ENCODE measurements around the gene SERPINF2.
"Not testable (repeated sequence)": the region's sequence is repeated elsewhere in the genome, so short reads cannot be mapped to it uniquely, and the experiment has no call there.

Gene SERPINF2

DNA sequence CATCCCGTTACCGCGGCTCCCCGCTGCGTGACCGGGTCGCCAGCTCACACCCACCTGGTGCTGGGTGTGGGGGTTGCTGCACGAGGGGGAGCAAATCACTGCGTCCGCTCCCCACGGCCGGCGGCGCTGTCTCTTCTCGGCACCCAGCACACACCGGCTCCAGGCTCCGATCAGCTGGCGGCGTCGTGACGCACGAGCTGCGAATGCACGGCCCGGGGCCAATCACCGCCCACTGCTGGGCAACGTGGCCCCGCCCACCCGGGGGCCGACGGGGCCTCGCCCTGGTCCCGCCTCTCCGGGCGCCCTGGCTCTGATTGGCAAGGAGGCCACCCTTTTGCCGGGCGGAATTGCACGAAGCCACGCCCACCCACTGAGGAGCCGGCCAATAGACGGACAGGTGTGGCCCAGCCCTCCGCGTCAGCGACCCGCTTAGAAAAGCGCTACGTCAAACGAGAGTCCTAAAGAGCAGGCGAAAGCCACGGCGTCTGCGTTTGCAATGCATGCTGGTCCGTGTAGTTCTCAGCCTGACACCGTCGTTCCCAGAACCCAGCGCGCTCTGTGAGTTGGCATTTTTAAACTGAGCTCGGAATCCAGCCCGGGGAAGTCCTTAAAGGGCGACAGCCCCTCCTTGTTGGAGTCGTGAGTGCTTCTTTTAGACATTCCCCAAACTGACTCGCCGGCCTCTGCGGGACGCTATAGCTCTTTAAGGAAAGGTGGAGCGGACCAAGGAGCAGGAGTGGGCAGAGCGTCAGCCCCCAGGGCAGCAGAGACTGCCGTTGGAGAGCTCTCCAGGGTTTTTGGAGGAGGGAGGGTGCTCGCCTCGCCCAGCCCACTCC, 26.4 kb upstream of the SERPINF2 start:
- DNase-seq: peak; percentile 96 to 99 (median 98)

DNA sequence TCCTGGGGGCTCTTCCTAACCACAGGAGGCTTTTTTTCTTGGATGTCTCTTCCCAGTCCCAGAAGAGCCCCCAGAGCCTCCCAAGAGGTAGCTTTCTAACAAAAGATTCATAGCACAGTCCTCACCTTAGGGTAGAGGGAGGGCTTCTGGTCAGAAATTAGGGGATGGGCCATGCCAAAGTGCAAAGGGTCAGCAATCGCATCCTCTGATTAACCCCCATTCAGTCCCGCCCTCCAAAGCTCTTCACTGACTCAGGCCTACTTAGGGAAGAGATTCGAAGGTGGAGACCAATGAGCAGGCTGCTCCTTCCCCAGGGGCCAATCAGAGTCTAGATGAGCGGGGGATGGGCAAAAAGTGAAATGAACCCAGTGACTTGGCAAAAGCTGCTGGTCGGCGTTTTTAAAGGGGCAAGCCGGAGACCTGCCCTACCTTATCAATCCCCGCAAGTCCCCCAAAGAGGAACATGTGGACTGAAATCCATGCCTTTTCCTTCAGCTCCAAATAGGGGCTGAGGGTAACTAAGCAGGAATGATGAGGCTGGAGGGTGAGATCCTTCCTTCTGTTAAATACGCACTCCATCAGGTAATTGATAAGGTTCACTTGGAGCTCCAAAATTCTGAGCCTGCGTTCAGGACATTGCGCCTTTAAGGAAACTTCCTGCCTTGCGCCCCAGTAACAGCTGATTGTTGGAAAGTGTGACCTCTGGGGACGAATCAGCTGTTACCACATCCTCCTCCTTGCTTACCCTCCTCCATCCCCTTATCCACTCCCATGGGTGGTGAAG, 25.6 kb upstream of the SERPINF2 start:
- peak; percentile 90 to 98 (median 93) for DNase-seq

DNA sequence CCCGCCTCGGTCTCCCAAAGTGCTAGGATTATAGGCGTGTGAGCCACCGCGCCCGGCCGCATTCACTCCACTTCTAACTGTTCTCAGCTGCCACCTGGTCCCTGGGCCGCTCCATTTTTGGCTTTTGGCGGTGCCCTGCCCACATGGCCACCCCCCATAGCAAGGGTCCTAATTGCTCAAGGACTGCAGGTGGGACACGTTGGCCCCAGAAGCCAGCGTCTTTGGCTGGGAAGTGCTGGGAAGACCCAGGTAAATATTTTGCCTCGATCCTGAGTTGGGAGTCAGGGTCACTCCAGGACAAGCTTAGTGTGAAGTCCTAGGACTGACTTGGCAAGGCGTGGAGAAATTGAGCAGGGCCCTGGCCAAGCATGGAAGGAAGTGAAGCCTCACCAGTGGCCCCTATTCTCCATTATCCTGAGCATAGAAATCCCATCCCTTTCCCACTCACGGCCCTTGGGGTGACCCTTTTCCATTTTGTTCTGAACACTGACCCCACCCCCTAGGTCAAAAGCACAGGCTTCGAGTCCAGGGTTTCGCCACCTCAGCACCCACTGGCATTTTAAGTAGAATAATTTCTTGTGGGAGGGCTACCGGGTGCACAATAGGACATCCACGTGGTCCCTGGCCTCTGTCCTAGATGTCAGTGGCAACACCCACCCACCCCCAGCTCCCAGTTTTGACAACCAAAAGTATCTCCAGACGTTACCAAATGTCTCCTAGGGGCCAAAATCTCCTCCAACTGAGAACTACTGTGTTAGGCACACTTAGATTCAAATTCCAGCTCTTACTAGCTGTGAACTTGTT, 24.1 kb upstream of the SERPINF2 start:
- no peak for DNase-seq

DNA sequence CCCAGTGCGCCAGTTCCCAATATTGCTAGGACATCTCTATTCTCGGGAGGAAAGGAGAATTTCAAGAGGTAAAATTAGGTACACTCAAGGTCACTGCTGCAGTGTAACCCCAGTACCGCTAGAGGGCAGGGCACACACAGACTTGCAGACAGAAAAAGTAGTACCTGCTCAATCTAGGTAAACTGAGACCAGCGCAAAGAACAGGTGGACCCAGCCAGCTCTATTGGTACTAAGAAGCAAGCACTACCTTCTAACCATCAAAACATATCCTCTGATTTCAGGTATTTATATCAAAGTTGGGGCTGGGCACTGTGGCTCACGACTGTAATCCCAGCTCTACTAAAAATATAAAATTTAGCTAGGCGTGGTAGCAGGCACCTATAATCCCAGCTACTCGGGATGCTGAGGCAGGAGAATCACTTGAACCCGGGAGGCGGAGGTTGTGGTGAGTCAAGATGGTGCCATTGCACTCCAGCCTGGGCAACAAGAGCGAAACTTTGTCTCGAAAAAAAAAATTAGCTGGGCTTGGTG, 21.8 kb upstream of the SERPINF2 start:
- DNase-seq: peak; percentile 26 to 63 (median 37)

DNA sequence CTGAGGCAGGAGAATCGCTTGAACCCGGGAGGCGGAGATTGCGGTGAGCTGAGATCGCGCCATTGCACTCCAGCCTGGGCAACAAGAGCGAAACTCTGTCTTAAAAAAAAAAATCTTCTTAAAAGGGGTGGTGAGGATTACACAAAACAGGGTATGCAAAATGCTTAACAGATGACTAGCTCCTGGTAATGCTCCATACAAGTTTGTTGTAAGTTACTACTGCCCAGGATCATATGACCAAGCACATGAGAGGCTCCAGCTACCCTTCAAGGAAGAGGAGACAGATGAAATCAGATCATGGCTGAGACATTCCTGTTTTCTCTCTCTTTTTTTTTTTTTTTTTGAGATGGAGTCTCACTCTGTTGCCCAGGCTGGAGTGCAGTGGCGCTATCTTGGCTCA, 20.6 kb upstream of the SERPINF2 start:
- not testable (repeated sequence) for DNase-seq

DNA sequence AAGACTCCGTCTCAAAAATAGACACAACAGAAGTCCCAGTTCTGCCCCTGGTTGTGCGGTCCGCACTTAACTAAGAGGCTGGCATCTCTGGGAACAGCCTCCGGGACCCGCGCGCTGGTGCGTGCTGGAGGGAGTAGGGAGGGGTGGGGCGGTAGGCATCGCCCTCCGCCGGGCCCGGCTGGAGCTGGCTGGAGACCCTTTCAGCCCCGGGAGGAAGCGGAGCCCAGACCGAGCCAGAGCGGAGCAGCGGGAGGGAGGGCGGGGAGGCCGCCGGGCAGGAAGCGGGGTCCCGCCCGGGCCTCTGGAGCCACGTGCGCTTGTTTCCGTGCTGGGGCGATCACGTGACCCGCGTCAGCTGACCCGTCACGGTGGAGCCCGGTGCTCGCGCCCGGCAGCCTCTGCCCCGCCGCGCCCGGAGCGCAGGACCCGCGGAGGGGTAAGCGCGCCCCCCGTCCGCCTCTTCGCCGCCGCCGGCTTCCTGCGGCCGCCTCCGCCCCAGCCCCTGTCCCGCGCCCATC, 18.3 kb upstream of the SERPINF2 start, which contains the start of gene WDR81:
TSS of gene WDR81 (plus strand) at position 354 of the 518 bp plus-strand sequence. CDS start 256 bp downstream, outside the sequence.
- DNase-seq: peak; percentile 67 to 77 (median 76)

DNA sequence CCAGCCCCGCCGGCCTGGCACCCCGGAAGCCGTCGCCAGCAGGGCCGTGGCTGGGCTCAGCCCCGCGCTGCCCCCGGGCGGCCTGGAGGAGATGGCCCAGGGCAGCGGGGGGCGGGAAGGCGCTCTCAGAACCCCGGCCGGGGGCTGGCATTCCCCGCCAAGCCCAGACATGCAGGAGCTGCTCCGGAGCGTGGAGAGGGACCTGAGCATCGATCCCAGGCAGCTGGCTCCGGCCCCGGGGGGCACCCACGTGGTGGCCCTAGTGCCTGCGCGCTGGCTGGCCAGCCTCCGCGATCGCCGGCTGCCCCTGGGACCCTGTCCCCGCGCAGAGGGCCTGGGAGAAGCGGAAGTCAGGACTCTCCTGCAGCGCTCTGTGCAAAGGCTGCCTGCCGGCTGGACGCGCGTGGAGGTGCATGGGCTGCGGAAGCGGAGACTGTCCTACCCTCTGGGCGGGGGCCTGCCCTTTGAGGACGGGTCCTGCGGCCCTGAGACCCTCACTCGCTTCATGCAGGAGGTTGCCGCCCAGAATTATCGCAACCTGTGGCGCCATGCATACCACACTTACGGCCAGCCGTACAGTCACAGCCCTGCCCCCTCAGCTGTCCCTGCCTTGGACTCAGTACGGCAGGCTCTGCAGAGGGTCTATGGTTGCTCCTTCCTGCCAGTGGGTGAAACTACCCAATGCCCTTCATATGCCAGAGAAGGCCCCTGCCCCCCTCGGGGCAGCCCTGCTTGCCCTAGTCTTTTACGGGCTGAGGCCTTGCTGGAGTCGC, 17.6 kb upstream of the SERPINF2 start:
- DNase-seq: peak in 1 of 3 experiments; percentile 57

DNA sequence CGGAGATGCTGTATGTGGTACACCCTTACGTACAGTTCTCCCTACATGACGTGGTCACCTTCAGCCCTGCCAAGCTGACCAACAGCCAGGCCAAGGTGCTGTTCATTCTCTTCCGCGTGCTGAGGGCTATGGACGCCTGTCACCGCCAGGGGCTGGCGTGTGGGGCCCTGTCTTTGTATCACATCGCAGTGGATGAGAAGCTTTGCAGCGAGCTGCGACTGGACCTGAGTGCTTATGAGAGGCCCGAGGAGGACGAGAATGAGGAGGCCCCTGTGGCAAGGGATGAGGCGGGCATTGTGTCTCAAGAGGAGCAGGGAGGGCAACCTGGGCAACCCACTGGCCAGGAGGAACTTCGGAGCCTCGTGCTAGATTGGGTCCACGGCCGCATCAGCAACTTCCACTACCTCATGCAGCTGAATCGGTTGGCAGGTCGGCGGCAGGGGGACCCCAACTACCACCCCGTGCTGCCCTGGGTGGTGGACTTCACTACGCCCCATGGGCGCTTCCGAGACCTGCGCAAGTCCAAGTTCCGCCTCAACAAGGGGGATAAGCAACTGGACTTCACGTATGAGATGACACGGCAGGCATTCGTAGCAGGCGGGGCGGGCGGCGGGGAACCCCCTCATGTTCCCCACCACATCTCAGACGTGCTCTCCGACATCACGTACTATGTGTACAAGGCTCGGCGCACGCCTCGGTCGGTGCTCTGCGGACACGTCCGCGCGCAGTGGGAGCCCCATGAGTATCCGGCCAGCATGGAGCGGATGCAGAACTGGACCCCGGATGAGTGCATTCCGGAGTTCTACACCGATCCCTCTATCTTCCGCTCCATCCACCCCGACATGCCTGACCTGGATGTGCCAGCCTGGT, 16.8 kb upstream of the SERPINF2 start:
- no peak for DNase-seq

DNA sequence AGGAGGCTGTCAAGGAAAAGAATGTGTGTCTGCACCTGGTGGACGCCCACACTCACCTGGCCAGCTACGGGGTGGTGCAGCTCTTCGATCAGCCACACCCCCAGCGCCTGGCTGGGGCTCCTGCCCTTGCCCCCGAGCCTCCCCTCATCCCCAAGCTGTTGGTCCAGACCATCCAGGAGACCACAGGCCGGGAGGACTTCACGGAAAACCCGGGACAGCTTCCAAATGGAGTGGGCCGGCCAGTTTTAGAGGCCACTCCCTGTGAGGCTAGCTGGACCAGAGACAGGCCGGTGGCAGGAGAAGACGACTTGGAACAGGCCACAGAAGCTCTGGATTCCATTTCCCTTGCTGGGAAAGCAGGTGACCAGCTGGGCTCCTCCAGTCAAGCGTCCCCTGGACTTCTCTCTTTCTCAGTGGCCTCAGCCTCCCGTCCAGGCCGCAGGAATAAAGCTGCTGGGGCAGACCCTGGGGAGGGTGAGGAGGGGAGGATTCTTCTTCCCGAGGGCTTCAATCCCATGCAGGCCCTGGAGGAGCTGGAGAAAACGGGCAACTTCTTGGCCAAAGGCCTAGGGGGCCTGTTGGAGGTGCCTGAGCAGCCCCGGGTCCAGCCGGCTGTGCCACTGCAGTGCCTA, 15.9 kb upstream of the SERPINF2 start:
- no peak for DNase-seq

DNA sequence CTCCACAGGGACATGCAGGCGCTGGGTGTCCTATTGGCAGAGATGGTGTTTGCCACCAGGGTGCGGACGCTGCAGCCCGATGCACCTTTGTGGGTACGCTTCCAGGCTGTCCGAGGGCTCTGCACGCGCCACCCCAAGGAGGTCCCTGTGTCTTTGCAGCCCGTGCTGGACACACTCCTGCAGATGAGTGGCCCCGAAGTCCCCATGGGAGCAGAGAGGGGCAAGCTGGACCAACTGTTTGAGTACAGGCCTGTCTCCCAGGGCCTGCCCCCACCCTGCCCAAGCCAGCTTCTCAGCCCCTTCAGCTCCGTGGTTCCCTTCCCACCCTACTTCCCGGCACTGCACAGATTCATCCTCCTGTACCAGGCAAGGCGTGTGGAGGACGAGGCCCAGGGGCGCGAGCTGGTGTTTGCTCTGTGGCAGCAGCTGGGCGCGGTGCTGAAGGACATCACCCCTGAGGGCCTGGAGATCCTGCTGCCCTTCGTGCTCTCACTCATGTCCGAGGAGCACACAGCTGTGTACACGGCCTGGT, 15.3 kb upstream of the SERPINF2 start:
- DNase-seq: no peak

DNA sequence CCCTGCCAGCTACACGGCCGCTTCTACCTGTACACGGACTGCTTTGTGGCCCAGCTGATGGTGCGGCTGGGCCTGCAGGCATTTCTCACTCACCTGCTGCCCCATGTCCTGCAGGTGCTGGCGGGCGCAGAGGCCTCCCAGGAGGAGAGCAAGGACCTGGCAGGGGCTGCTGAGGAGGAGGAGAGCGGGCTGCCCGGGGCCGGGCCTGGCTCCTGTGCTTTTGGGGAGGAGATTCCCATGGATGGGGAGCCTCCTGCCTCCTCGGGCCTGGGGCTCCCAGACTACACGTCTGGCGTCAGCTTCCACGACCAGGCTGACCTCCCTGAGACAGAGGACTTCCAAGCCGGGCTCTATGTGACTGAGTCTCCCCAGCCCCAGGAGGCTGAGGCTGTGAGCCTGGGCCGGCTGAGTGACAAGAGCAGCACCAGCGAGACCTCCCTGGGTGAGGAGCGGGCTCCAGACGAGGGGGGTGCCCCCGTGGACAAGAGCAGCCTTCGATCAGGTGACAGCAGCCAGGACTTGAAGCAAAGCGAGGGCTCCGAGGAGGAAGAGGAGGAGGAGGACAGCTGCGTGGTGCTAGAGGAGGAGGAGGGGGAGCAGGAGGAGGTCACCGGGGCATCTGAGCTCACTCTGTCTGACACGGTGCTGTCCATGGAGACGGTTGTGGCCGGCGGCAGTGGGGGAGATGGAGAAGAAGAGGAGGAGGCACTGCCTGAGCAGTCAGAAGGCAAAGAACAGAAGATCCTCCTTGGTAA, 14.6 kb upstream of the SERPINF2 start:
- no peak for DNase-seq

DNA sequence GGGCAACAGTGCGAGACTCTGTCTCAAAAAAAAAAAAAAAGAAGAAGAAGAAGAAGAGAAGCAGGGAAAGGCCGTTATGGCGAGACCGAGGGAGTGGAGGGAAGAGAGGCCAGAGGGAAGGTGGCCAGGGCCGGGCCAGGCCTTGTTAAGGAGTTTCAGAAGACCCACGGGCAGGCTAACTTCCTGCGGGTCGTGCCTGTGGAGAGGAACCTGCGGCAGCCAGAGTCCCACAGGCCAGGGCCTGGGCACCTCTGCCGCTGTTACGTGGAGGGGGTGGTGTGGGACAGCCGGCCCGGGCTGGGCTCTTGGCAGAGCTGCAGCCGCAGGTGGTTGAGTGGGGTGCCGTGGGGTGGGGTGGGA, 12.7 kb upstream of the SERPINF2 start:
- DNase-seq: no peak

DNA sequence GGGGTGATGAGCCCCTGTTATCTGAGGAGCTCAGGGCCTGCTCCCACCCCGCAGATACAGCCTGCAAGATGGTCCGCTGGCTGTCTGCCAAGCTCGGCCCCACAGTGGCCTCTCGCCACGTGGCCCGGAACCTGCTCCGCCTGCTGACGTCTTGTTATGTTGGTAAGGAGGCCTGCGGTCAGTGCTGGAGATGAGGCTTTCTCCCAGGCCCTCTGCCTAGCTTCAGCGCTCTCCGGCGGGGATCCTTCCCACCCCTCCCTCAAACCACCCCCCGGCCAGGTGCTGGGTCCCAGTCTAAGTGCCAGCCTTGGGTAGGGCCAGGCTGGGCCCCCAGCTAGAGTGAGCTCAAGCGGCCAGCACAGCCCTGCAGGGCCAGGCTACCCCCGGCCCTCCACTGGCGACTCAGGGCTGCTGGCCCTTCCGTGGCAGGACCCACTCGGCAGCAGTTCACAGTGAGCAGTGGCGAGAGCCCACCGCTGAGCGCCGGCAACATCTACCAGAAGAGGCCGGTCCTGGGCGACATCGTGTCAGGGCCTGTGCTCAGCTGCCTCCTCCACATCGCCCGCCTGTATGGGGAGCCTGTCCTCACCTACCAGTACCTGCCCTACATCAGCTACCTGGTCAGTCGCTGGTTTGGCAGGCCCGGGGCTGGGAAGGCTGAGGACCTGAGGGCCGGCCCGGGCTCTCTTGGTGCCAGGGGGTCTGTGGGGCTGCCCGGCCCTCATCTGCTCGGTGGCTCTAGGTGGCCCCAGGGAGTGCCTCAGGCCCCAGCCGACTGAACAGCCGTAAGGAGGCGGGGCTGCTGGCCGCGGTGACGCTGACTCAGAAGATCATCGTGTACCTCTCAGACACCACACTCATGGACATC, 12.1 kb upstream of the SERPINF2 start:
- no peak for DNase-seq

DNA sequence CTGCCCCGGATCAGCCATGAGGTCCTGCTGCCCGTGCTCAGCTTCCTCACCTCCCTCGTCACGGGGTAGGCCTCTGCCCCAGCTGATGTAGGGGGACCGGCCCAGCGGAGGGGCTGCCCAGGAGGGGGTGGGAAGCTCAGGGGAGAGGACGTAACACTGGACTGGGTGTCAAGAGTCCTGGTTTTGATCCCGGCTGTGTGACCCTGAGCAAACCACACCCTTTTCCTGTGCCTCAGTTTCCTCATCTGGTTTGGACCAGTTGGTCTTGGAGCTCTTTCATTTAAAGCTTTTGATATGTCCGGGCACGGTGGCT, 11.5 kb upstream of the SERPINF2 start:
- no peak for DNase-seq

DNA sequence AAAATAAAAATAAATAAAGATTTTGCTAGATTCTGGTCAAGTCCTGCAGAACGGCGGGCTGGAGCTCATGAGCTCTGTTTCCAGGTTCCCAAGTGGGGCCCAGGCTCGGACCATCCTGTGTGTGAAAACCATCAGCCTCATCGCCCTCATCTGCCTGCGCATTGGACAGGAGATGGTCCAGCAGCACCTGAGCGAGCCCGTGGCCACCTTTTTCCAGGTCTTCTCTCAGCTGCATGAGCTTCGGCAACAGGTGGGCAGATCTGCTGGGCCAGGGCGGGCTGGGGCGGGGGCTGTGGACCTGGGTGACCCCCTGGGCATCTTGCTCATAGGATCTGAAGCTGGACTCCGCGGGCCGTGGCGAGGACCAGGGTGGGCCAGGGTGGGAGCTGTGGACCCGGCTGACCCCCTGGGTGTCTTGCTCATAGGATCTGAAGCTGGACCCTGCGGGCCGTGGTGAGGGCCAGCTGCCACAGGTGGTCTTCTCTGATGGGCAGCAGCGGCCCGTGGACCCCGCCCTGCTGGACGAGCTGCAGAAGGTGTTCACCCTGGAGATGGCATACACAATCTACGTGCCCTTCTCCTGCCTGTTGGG, 10.3 kb upstream of the SERPINF2 start:
- DNase-seq: no peak

DNA sequence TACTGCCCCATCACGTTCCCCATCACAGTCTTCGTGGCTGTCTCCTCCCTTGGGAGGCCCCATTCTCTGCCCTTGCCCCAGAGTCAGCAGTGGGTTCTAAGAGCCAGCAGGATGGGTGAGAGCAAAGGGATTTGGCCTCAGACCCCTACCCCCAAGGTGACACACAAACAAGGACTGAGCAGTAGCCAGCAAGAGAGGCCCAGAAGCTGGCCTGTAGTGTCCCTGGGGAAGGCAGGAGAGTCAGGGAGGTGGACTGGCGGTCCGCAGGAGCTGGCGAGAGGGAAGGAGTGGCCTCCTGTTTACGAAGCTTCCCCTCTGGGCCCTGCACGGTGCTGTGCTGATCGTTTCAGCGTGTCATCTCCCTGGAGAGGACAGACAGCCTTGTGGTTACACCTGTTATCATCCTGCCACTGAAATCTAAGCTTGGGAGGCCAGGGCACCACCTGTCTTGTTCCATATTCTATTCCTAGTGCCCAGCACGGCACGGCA, 9.8 kb upstream of the SERPINF2 start:
- DNase-seq: no peak

DNA sequence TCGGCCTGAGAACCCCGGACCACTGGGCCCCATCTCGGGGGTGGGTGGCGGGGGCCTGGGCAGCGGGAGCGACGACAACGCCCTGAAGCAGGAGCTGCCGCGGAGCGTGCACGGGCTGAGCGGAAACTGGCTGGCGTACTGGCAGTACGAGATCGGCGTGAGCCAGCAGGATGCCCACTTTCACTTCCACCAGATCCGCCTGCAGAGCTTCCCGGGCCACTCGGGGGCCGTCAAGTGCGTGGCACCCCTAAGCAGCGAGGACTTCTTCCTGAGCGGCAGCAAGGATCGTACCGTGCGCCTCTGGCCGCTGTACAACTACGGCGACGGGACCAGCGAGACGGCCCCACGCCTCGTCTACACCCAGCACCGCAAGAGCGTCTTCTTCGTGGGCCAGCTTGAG, 8.9 kb upstream of the SERPINF2 start:
- DNase-seq: no peak

DNA sequence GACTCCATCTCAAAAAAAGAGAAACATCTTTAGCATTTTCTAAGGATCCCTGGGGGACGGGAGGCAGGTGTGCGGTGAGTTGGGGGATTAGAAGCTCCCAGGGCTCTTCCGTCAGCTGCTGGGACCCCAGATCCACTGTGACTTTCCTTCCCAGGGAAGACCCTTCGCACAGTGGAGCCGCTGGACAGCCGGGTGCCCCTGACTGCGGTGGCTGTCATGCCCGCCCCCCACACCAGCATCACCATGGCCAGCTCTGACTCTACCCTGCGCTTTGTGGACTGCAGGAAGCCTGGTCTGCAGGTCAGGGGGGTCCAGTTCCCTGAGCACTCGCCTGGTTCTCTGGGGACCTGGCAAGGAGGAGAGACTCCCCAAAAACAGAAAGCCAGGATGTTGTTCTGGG, 7.3 kb upstream of the SERPINF2 start:
- DNase-seq: no peak

Data from NCI-H1417 (cell line).